GM12878 (cell line): Measurements from ENCODE around the gene EGR4. TPM values are rescaled to one million over a fixed set of nuclear protein-coding genes. Genes with fewer than 3 reads are reported as not detected.

Experiments
- ATAC-seq: fragments of 200-7000 bp; cut with Tn5 transposase; 3 replicates; pipeline ENCODE4 v1.9.1; 2020; ENCODE audit warnings: mild to moderate bottlenecking, moderate library complexity
- BruUV-seq: library from RNA; stranded (reverse); fragments of 400-500 nt; replicated peaks from 2 replicates; lab custom pipeline; 2021; lab: Mats Ljungman, UMichigan
- CTCF ChIA-PET: fragments of 300-600 bp; sonication (Branson Sonifier 250); formaldehyde crosslinking; extraction: SDS; loops from one replicate; lab custom pipeline; 2021; ENCODE audit warnings: inconsistent platforms; lab: Yijun Ruan, JAX
- POLR2A ChIA-PET: fragments of 350-600 bp; formaldehyde crosslinking; extraction: SDS; loops from one replicate; lab custom pipeline; 2021; ENCODE audit warnings: inconsistent platforms; lab: Charles Lee
- RAD21 ChIA-PET: fragments of 300-600 bp; sonication (Branson Sonifier 250); formaldehyde crosslinking; loops from one replicate; lab custom pipeline; 2023; ENCODE audit warnings: antibody characterized with exemption; ENCODE audit not compliant: unreplicated experiment; lab: Charles Lee
- SMC1A ChIA-PET: fragments of 300-600 bp; sonication (Branson Sonifier 250); formaldehyde crosslinking; loops from one replicate; lab custom pipeline; 2023; ENCODE audit not compliant: unreplicated experiment, uncharacterized antibody; lab: Charles Lee
- DNase-seq: peaks from one replicate; pipeline ENCODE4 v3.0.0-alpha.2; 2011; ENCODE audit warnings: low read depth, low spot score
- FAIRE-seq: peaks from 3 replicates; lab custom pipeline; 2011; peaks lifted over from hg19 to GRCh38; lab: Jason Lieb, UNC
- H2AFZ ChIP-seq: 2 replicates; pipeline ENCODE4 v1.6.0; 2011; ENCODE audit warnings: low read depth, low read length, control low read depth; ENCODE audit not compliant: control insufficient read depth
- H3K27ac ChIP-seq: 2 replicates; pipeline ENCODE4 v1.5.1; 2011; ENCODE audit warnings: control low read depth; ENCODE audit not compliant: control insufficient read depth, insufficient read depth
- H3K27me3 ChIP-seq, 2 experiments: replicated peaks in 1 of 2; 2 replicates each; pipeline versions ENCODE4 v1.6.0 to v1.6.1; 2011; ENCODE audit warnings: low read length in 1 of 2; ENCODE audit not compliant: control insufficient read depth in 2 of 2, insufficient read depth in 2 of 2
- H3K36me3 ChIP-seq, 2 experiments: 2 replicates each; pipeline ENCODE4 v1.5.1; 2011; ENCODE audit warnings: low read length in 1 of 2; ENCODE audit not compliant: control insufficient read depth in 2 of 2, insufficient read depth in 2 of 2
- H3K4me1 ChIP-seq: 2 replicates; pipeline ENCODE4 v1.6.1; 2011; ENCODE audit warnings: mild to moderate bottlenecking, low read length, moderate library complexity, mixed read lengths; ENCODE audit not compliant: control insufficient read depth, insufficient read depth
- H3K4me2 ChIP-seq: 2 replicates; pipeline ENCODE4 v1.6.0; 2011; ENCODE audit warnings: control low read depth; ENCODE audit not compliant: control insufficient read depth, insufficient read depth
- H3K4me3 ChIP-seq: fragments of 200-600 bp; sonication (generic); 2 replicates; pipeline ENCODE4 v1.5.1; 2016
- H3K79me2 ChIP-seq: 2 replicates; pipeline ENCODE4 v1.6.0; 2011; ENCODE audit warnings: low read length; ENCODE audit not compliant: control insufficient read depth, insufficient read depth
- H3K9ac ChIP-seq: 2 replicates; pipeline ENCODE4 v1.8.0; 2011; ENCODE audit warnings: low read length, control low read depth, mixed read lengths; ENCODE audit not compliant: control insufficient read depth, insufficient read depth
- H3K9me3 ChIP-seq: replicated peaks from 3 replicates; pipeline ENCODE4 v1.5.1; 2011; ENCODE audit warnings: mild to moderate bottlenecking, low read length; ENCODE audit not compliant: control insufficient read depth, insufficient read depth
- H4K20me1 ChIP-seq: 2 replicates; pipeline ENCODE4 v1.6.0; 2011; ENCODE audit not compliant: control insufficient read depth, insufficient read depth
- ASH2L ChIP-seq: fragments of 300-600, 200-600 bp; sonication (generic); IDR thresholded peaks from 2 replicates; pipeline ENCODE4 v1.6.1; 2017; ENCODE audit warnings: low read depth, mild to moderate bottlenecking, borderline replicate concordance
- BRCA1 ChIP-seq: IDR thresholded peaks from 2 replicates; pipeline ENCODE4 v1.6.1; 2011; ENCODE audit warnings: low read depth, low read length, improper control_type of control experiment
- CBX5 ChIP-seq: sonication (generic); IDR thresholded peaks from 2 replicates; pipeline ENCODE4 v1.6.1; 2016; ENCODE audit warnings: low read depth, moderate library complexity, mild to moderate bottlenecking, inconsistent platforms
- ELK1 ChIP-seq: IDR thresholded peaks from 2 replicates; pipeline ENCODE4 v1.6.1; 2012; ENCODE audit warnings: low read depth, low read length, improper control_type of control experiment
- EP300 ChIP-seq, 2 experiments: fragments of 150-350 bp in 1 of 2; IDR thresholded peaks; 2 replicates each; pipeline ENCODE4 v1.6.1; 2011 to 2012; ENCODE audit warnings: low read depth in 2 of 2, low read length in 2 of 2, borderline replicate concordance in 1 of 2, improper control_type of control experiment in 1 of 2, inconsistent platforms in 1 of 2; ENCODE audit not compliant: control insufficient read depth in 1 of 2
- ESRRA ChIP-seq: IDR thresholded peaks from 2 replicates; pipeline ENCODE4 v1.6.1; 2012; ENCODE audit warnings: mild to moderate bottlenecking, low read length, improper control_type of control experiment
- IKZF2 ChIP-seq, 2 experiments: fragments of 450-650 bp; IDR thresholded peaks; 2 replicates each; pipeline ENCODE4 v1.6.1; 2017; ENCODE audit warnings: mild to moderate bottlenecking in 2 of 2, moderate library complexity in 2 of 2
- IRF3 ChIP-seq: fragments of 450-650 bp; IDR thresholded peaks from 2 replicates; pipeline ENCODE4 v1.6.1; 2014; ENCODE audit warnings: mild to moderate bottlenecking
- JUND ChIP-seq: IDR thresholded peaks from 2 replicates; pipeline ENCODE4 v1.6.1; 2012; ENCODE audit warnings: low read depth, mild to moderate bottlenecking, low read length, improper control_type of control experiment, moderate library complexity
- KAT2A ChIP-seq: conservative IDR thresholded peaks from 2 replicates; pipeline ENCODE4 v1.6.1; 2011; ENCODE audit warnings: low read depth, low read length; ENCODE audit not compliant: control insufficient read depth
- MLLT1 ChIP-seq: fragments of 450-650 bp; IDR thresholded peaks from 2 replicates; pipeline ENCODE4 v1.6.1; 2016; ENCODE audit warnings: mild to moderate bottlenecking
- POLR2A ChIP-seq: IDR thresholded peaks from 2 replicates; pipeline ENCODE4 v1.6.1; 2011; ENCODE audit warnings: low read depth, mild to moderate bottlenecking, low read length
- POLR2AphosphoS5 ChIP-seq: IDR thresholded peaks from 2 replicates; pipeline ENCODE4 v1.6.1; 2011; ENCODE audit warnings: mild to moderate bottlenecking, low read length, inconsistent platforms
- RAD21 ChIP-seq: IDR thresholded peaks from 2 replicates; pipeline ENCODE4 v1.6.1; 2011; ENCODE audit warnings: mild to moderate bottlenecking, low read depth, low read length, moderate library complexity; ENCODE audit not compliant: insufficient read depth
- WRNIP1 ChIP-seq: IDR thresholded peaks from 2 replicates; pipeline ENCODE4 v1.6.1; 2011; ENCODE audit warnings: low read depth, low read length, improper control_type of control experiment, borderline replicate concordance
- WGBS: methylation state at CpG from one replicate; pipeline ENCODE4 v1.1.6; 2016; ENCODE audit warnings: low lambda C conversion rate; ENCODE audit not compliant: insufficient replicate concordance, insufficient coverage; ENCODE audit errors: missing lambda C conversion rate; 5-methylcytosine and 5-hydroxymethylcytosine counted together
- in situ Hi-C: fragments of 300-500 bp; cut with MboI; formaldehyde crosslinking; loops from 9 replicates; pipeline ENCODE4 v1.14.3; 2018; ENCODE audit warnings: mixed read lengths
- intact Hi-C: fragments of 100-400 bp; cut with micrococcal nuclease; formaldehyde crosslinking; loops from one replicate; pipeline ENCODE4 v1.14.2; 2022; ENCODE audit not compliant: unreplicated experiment
- polyA plus RNA-seq, 11 experiments: library from polyadenylated mRNA; depleted of rRNA in 4 of 11; unstranded in 6 of 11; stranded (reverse) in 5 of 11; fragments of >200 nt; fragmentation: Nextera tagmentation in 4 of 11; fragmentation: Illumina TruSeq in 1 of 11; extraction: Ambion mirVana in 4 of 11; extraction: Trizol in 1 of 11; gene quantifications; 1 replicate in 1 of 11; 2 replicates in 10 of 11; pipeline versions ENCODE4 v1.2.1 to v1.2.3, GENCODE V29; 2011 to 2016; ENCODE audit warnings: inconsistent platforms in 2 of 11, missing spikeins in 2 of 11, low read depth in 1 of 11
- total RNA-seq, 4 experiments: library from RNA; depleted of rRNA in 3 of 4; stranded (reverse); fragments of >200 nt in 3 of 4; fragmentation: Illumina TruSeq in 1 of 4; extraction: Trizol in 1 of 4; gene quantifications; 2 replicates each; pipeline versions ENCODE4 v1.2.1 to v1.2.3, GENCODE V29; 2013 to 2021

EGR4 gene
- total and polyA plus RNA-seq, 10 of the 15 experiments (the other 5 are each of a cell fraction or from before 2014, with no cell fraction given), result 0.07 TPM; not detected in 9

GRCh38 chr2:73294239-73294638 is 891 bp upstream of the EGR4 start:
- no peak overlapping the region for H3K9ac ChIP-seq
- CTCF ChIA-PET, result interaction anchor here (1.0 kb wide), 1 partner anchor 21 kb away, joined by 3 read pairs; no protein-coding TSS in a partner anchor
- intact Hi-C loops, result no loop called here
- POLR2A ChIA-PET, result no interaction called here
- BruUV-seq, result no TSS peak
- H2AFZ ChIP-seq, result no peak overlapping the region
- SMC1A ChIA-PET, result interaction anchor here (1.1 kb wide), 1 partner anchor 10 kb away, joined by 3 read pairs; the partner anchor contains the start of gene FBXO41
- 22% methylated on average over 2 of the region's 2 CpGs for WGBS
- in situ Hi-C loops, result no loop called here
- peaks cover 4% of the 10 kb centered on the region; the same call in 1 of the 2 replicates for H3K4me1 ChIP-seq
- no peak for ATAC-seq
- no peaks in the 10 kb centered on the region for H3K79me2 ChIP-seq
- no peaks in the 10 kb centered on the region for H3K36me3 ChIP-seq
- no peak overlapping the region for H3K27ac ChIP-seq
- no peak for FAIRE-seq
- peaks cover 13 to 29% of the 10 kb centered on the region in 2 experiments for H3K27me3 ChIP-seq
- no peaks in the 10 kb centered on the region; the same call in 2 of the 3 replicates for H3K9me3 ChIP-seq
- DNase-seq, result no peak
- TF ChIP-seq RAD21, result no peak
- TF ChIP-seq IRF3, result no peak
- no peak for TF ChIP-seq EP300 (IDR thresholded peaks at IDR 0.05; ENCODE audit: borderline replicate concordance in 1 of 2, control insufficient read depth in 1 of 2, low read depth in 2 of 2, low read length in 2 of 2)
- TF ChIP-seq KAT2A, result no peak
- TF ChIP-seq POLR2A, result no peak
- TF ChIP-seq MLLT1, result no peak
- TF ChIP-seq WRNIP1, result no peak
- no peak for TF ChIP-seq BRCA1
- TF ChIP-seq CBX5, result no peak
- TF ChIP-seq ESRRA, result no peak
- TF ChIP-seq ASH2L, result no peak
- no peak for TF ChIP-seq IKZF2 (IDR thresholded peaks at IDR 0.05)
- TF ChIP-seq POLR2AphosphoS5, result no peak
- TF ChIP-seq JUND, result no peak
- TF ChIP-seq ELK1, result no peak
- no peak overlapping the region for H3K4me3 ChIP-seq
- RAD21 ChIA-PET, result interaction anchor here (1.1 kb wide), 1 partner anchor 91 kb away, joined by 5 read pairs; the partner anchor contains the start of gene ALMS1
- peaks cover 4% of the 10 kb centered on the region; the same call in 1 of the 2 replicates for H4K20me1 ChIP-seq
- H3K4me2 ChIP-seq, result no peak overlapping the region; the same call in 1 of the 2 replicates
